Right lobe of liver (tissue), 6 donors: ENCODE data around the gene RGS3. TPM values are rescaled to one million over a fixed set of nuclear protein-coding genes. Genes with fewer than 3 reads are reported as not detected.

Source experiments
- ATAC-seq, 4 donors: fragments of 200-7000 bp; cut with Tn5 transposase; one replicate each; pipeline ENCODE4 v1.9.1; 2020; ENCODE audit warnings: mild to moderate bottlenecking in 4 of 4, moderate library complexity in 4 of 4
- DNase-seq, 3 donors: peaks; one replicate each; pipeline ENCODE4 v3.0.0-alpha.2; 2020
- H3K27ac ChIP-seq, 3 donors: fragments of 200-600 bp; one replicate each; pipeline ENCODE4 v1.8.0; 2022
- H3K27me3 ChIP-seq, 2 donors: fragments of 200-600 bp; one replicate each; pipeline ENCODE4 v1.8.0; 2022
- H3K36me3 ChIP-seq, 4 donors: fragments of 200-600 bp; sonication (generic) in 1 of 4; one replicate each; pipeline versions ENCODE4 v1.5.1 to v1.8.0; 2017 to 2022; ENCODE audit warnings: control low read depth in 1 of 4
- H3K4me1 ChIP-seq, 4 donors: fragments of 200-600 bp; sonication (generic) in 1 of 4; one replicate each; pipeline versions ENCODE4 v1.5.1 to v1.8.0; 2017 to 2022; ENCODE audit warnings: control low read depth in 1 of 4
- H3K4me3 ChIP-seq, 3 donors: fragments of 200-600 bp; one replicate each; pipeline ENCODE4 v1.8.0; 2022
- H3K9me3 ChIP-seq, 4 donors: fragments of 200-600 bp; sonication (generic) in 1 of 4; one replicate each; pipeline versions ENCODE4 v1.5.1 to v1.8.0; 2017 to 2022; ENCODE audit warnings: control low read depth in 1 of 4
- POLR2A ChIP-seq: fragments of 450-650 bp; IDR thresholded peaks from one replicate; pipeline ENCODE4 v1.6.1; 2017; ENCODE audit warnings: antibody characterized with exemption, mild to moderate bottlenecking
- WGBS: methylation state at CpG from one replicate; pipeline ENCODE4 v1.1.6; 2018; ENCODE audit warnings: low coverage, low lambda C conversion rate; ENCODE audit not compliant: insufficient coverage; ENCODE audit errors: missing lambda C conversion rate; 5-methylcytosine and 5-hydroxymethylcytosine counted together
- intact Hi-C, 2 donors: fragments of 100-400 bp; cut with DNase I; formaldehyde crosslinking; loops; one replicate each; pipeline versions ENCODE4 v1.11.2 to v1.14.1; 2022
- total RNA-seq, 6 experiments: library from RNA; depleted of rRNA in 2 of 6; stranded (reverse); fragments of >200 nt in 2 of 6; fragmentation: NEBNext Ultra II Directional in 3 of 6; extraction: Animal tissue kit (Norgen Biotek cat#: 25700) in 3 of 6; gene quantifications; one replicate each; pipeline versions ENCODE4 v1.1.0 to v1.2.4, GENCODE V29; 2016 to 2023
- TF ChIP-seq, protein P1 (sequence below), 4 donors: fragments of 200-600 bp in 3 of 4; fragments of 450-650 bp in 1 of 4; IDR thresholded peaks; one replicate each; pipeline versions ENCODE4 v1.5.1 to v1.8.0; 2016 to 2022; ENCODE audit warnings: antibody characterized with exemption in 4 of 4, mild to moderate bottlenecking in 2 of 4
- donor health status: DM: no; HTN: yes; CAD: no.
- donor health status: DM: no; HTN: no; CAD: no.
- donor health status: DM: no; HTN: no; CAD: no.
- donor health status: DM: no; HTN: yes; CAD: no.
- donor health status: DM: no; HTN: yes; CAD: no.

The RGS3 gene
- total RNA-seq, 6 experiments from 2014 or later, result 19.0 to 60.3 (median 31.0) TPM

DNA sequence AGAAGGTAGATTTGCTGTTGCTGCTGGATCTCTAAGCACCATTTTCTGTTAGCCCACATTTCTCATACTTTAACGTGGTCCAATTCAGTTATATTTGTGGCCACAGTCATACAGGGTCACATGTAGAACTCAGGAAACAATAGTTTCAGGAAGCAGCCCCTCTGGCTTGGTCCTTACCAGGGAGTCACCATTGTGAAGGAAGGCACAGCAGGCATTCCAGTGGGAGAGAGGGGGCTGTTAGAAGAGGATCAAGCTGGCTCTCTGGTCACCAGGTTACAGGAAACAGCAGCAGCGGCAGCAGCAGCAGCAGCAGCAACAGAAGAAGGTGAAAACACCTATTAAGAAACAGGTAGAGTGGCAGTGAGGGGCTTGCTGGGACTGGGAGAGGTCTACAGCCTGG is 38.5 kb upstream of the RGS3 start:
- Histone ChIP-seq H3K36me3 (no peaks in the 10 kb centered on the region), H3K27me3 (no peaks in the 10 kb centered on the region), H3K9me3 (no peaks in the 10 kb centered on the region), H3K27ac (no peak overlapping the region), H3K4me3 (no peak overlapping the region), H3K4me1 (no peaks in the 10 kb centered on the region)
- DNase-seq (no peak), ATAC-seq (no peak)
- intact Hi-C loops, result no loop called here
- TF ChIP-seq, protein P1, sequence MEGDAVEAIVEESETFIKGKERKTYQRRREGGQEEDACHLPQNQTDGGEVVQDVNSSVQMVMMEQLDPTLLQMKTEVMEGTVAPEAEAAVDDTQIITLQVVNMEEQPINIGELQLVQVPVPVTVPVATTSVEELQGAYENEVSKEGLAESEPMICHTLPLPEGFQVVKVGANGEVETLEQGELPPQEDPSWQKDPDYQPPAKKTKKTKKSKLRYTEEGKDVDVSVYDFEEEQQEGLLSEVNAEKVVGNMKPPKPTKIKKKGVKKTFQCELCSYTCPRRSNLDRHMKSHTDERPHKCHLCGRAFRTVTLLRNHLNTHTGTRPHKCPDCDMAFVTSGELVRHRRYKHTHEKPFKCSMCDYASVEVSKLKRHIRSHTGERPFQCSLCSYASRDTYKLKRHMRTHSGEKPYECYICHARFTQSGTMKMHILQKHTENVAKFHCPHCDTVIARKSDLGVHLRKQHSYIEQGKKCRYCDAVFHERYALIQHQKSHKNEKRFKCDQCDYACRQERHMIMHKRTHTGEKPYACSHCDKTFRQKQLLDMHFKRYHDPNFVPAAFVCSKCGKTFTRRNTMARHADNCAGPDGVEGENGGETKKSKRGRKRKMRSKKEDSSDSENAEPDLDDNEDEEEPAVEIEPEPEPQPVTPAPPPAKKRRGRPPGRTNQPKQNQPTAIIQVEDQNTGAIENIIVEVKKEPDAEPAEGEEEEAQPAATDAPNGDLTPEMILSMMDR (IDR thresholded peaks at IDR 0.05), result no peak
- TF ChIP-seq POLR2A, result no peak
- WGBS, result 50% methylated on average over 2 of the region's 2 CpGs

- Histone ChIP-seq H3K27ac (no peak overlapping the region), H3K9me3 (no peaks in the 10 kb centered on the region), H3K27me3 (no peaks in the 10 kb centered on the region), H3K4me3 (no peak overlapping the region), H3K36me3 (no peaks in the 10 kb centered on the region), H3K4me1 (no peaks in the 10 kb centered on the region)
- WGBS, result 60% methylated on average over 1 of the region's 1 CpG
- DNase-seq, result no peak
- no peak for ATAC-seq
- intact Hi-C loops, result no loop called here
- TF ChIP-seq, protein P1 (IDR thresholded peaks at IDR 0.05), result no peak
- no peak for TF ChIP-seq POLR2A
These were observed 36.8 kb upstream of the RGS3 start for GRCh38 chr9:113426701-113427100.

- no peaks in the 10 kb centered on the region for H3K4me1 ChIP-seq
- TF ChIP-seq, protein P1 (IDR thresholded peaks at IDR 0.05), result no peak
- no peak for TF ChIP-seq POLR2A
- WGBS, result 84% methylated on average over 2 of the region's 2 CpGs
- DNase-seq (no peak), ATAC-seq (no peak)
- no peaks in the 10 kb centered on the region for H3K27me3 ChIP-seq
- no peak overlapping the region for H3K27ac ChIP-seq
- no peaks in the 10 kb centered on the region for H3K36me3 ChIP-seq
- H3K4me3 ChIP-seq, result no peak overlapping the region
- H3K9me3 ChIP-seq, result no peaks in the 10 kb centered on the region
- intact Hi-C loops, result no loop called here
These were observed 35.9 kb upstream of the RGS3 start for GRCh38 chr9:113427629-113428028.

GRCh38 chr9:113428062-113428615 is 35.4 kb upstream of the RGS3 start:
- H3K27me3 ChIP-seq, result no peaks in the 10 kb centered on the region
- H3K27ac ChIP-seq, result no peak overlapping the region
- 86% methylated on average over 1 of the region's 1 CpG for WGBS
- intact Hi-C loops, result no loop called here
- H3K4me3 ChIP-seq, result no peak overlapping the region
- no peaks in the 10 kb centered on the region for H3K9me3 ChIP-seq
- TF ChIP-seq POLR2A, result no peak
- TF ChIP-seq, protein P1 (IDR thresholded peaks at IDR 0.05), result no peak
- DNase-seq, result no peak
- ATAC-seq, result no peak
- no peaks in the 10 kb centered on the region for H3K36me3 ChIP-seq
- H3K4me1 ChIP-seq, result no peaks in the 10 kb centered on the region

- Histone ChIP-seq H3K36me3 (no peaks in the 10 kb centered on the region), H3K9me3 (no peaks in the 10 kb centered on the region), H3K27me3 (no peaks in the 10 kb centered on the region), H3K4me3 (no peak overlapping the region), H3K27ac (no peak overlapping the region), H3K4me1 (no peaks in the 10 kb centered on the region)
- no peak for ATAC-seq
- DNase-seq, result no peak
- TF ChIP-seq, protein P1 (IDR thresholded peaks at IDR 0.05), result no peak
- no peak for TF ChIP-seq POLR2A
- intact Hi-C loops, result no loop called here
These were observed 32.3 kb upstream of the RGS3 start for GRCh38 chr9:113431191-113431590.
